Retinal pigment epithelial cell (primary cell): ENCODE measurements around the gene LZTFL1.

Experiments
- DNase-seq: peaks from one replicate; pipeline ENCODE4 v3.0.0-alpha.2; 2010; ENCODE audit warnings: low read depth
- H3K4me3 ChIP-seq: 2 replicates; pipeline ENCODE4 v1.5.1; 2011; ENCODE audit warnings: mild to moderate bottlenecking, low read length, control low read depth, moderate library complexity
- CTCF ChIP-seq: conservative IDR thresholded peaks from 2 replicates; pipeline ENCODE4 v1.5.1; 2011; ENCODE audit warnings: low read depth, low read length, control low read depth, inconsistent platforms

LZTFL1 gene

GRCh38 chr3:45841757-45842491 is at the start of gene LZTFL1:
Gene LZTFL1 (minus strand): TSS chr3:45842119. CDS start chr3:45841991, 128 bp downstream.
- H3K4me3 ChIP-seq = peak within 1 kb of the TSS; percentile 89
- TF ChIP-seq CTCF = no peak

GRCh38 chr3:45890405-45890804 is 48.5 kb upstream of the LZTFL1 start:
- no peak for TF ChIP-seq CTCF
- no peak overlapping the region for H3K4me3 ChIP-seq
- no peak for DNase-seq

More at GRCh38 chr3:45841757-45842491, at the start of gene LZTFL1:
- DNase-seq = peak; percentile 90

GRCh38 chr3:45889337-45889736 is 47.4 kb upstream of the LZTFL1 start:
- H3K4me3 ChIP-seq = no peak overlapping the region
- DNase-seq = no peak
- TF ChIP-seq CTCF = no peak

GRCh38 chr3:45887759-45888511 is 46.0 kb upstream of the LZTFL1 start:
- no peak for DNase-seq
- TF ChIP-seq CTCF = peak; percentile 3
- H3K4me3 ChIP-seq = no peak overlapping the region

GRCh38 chr3:45887285-45887684 is 45.4 kb upstream of the LZTFL1 start:
- no peak overlapping the region for H3K4me3 ChIP-seq
- TF ChIP-seq CTCF = no peak
- DNase-seq = no peak

- H3K4me3 ChIP-seq = no peak within 1 kb of the TSS
- TF ChIP-seq CTCF = no peak
- DNase-seq = no peak
Measured at GRCh38 chr3:45885979-45886705, 44.2 kb upstream of the LZTFL1 start, which contains the start of gene CCR9. Gene CCR9 (plus strand): TSS chr3:45886543. CDS start chr3:45894934, 8,391 bp downstream.
